KOPT-K1 (cell line): Measurements from ENCODE around the gene PCDHB15.
"Not testable (repeated sequence)": the region's sequence is repeated elsewhere in the genome, so short reads cannot be mapped to it uniquely, and the experiment has no call there.

Source experiments
- H3K27ac ChIP-seq: fragments of 200-600 bp; sonication (generic); 2 replicates; pipeline ENCODE4 v1.5.1; 2016; ENCODE audit warnings: antibody characterized with exemption, mild to moderate bottlenecking, low read depth, low read length; ENCODE audit not compliant: poor library complexity, severe bottlenecking
- H3K36me3 ChIP-seq: fragments of 200-600 bp; sonication (generic); 2 replicates; pipeline ENCODE4 v1.5.1; 2017; ENCODE audit warnings: antibody characterized with exemption, mild to moderate bottlenecking, low read length, moderate library complexity; ENCODE audit not compliant: insufficient read depth
- H3K9me3 ChIP-seq: fragments of 200-600 bp; sonication (generic); 2 replicates; pipeline ENCODE4 v1.5.1; 2017; ENCODE audit warnings: antibody characterized with exemption, low read length, mild to moderate bottlenecking; ENCODE audit not compliant: insufficient read depth, poor library complexity, severe bottlenecking

Gene PCDHB15

DNA sequence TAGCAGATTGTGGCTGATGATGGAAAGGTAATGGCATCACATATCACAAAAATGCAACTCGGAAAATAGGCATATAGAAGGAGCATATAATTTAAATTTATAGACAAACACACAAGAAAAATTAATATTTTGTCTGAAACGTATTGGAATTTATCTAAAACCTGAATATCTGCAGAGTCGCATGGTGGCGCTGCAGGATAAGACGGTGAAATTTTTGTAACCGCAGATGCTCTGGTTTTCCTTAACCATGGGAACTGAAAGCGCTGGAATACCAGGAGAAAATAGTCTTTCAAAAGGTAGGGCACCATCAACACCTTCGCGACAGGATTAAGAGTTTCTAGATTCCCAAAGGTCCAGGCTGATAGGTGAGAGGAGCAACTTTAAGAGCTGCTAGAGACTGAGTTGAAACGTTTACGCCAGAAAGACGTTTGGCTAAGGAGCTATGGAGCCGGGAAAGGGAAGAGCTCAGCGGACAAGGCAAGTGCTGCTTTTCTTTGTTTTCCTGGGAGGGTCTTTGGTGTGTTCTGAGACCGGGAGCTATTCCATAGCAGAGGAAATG, 11.0 kb upstream of the PCDHB15 start:
- H3K36me3 ChIP-seq: no peaks in the 10 kb centered on the region
- H3K9me3 ChIP-seq: peaks cover 20% of the 10 kb centered on the region
- no peak overlapping the region for H3K27ac ChIP-seq

DNA sequence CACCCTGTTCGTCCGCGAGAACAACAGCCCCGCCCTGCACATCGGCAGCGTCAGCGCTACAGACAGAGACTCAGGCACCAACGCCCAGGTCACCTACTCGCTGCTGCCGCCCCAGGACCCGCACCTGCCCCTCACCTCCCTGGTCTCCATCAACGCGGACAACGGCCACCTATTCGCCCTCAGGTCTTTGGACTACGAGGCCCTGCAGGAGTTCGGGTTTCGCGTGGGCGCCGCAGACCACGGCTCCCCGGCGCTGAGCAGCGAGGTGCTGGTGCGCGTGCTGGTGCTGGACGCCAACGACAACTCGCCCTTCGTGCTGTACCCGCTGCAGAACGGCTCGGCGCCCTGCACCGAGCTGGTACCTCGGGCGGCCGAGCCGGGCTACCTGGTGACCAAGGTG, 9.3 kb upstream of the PCDHB15 start:
- peaks cover 30% of the 10 kb centered on the region for H3K9me3 ChIP-seq
- not testable (repeated sequence) for H3K36me3 ChIP-seq, H3K27ac ChIP-seq

DNA sequence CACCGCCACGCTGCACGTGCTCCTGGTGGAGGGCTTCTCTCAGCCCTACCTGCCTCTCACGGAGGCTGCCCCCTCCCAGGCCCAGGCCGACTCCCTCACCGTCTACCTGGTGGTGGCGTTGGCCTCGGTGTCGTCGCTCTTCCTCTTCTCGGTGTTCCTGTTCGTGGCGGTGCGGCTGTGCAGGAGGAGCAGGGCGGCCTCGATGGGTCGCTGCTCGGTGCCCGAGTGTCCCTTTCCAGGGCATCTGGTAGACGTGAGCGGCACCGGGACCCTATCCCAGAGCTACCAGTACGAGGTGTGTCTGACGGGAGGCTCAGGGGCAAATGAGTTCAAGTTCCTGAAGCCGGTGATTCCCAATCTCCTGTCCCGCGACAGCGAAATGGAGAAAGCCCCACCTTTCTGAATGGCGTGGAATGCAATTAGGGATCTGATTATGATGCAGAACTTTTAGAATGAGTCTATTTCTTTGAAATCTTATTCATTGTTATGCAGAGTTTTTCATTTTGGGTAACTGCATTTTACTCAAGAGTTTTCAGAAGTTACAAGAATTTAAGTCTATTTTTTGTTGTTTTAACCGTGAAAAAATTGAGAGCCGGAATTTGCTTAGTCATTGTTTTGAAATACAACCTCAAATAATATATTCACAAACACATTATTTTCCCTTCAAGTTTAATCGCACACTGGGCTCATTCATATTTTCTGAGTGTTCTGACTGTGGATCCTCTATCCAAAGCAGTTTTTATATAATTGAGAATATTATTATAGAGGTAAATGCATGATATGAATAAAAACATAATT, 8.5 kb upstream of the PCDHB15 start:
- peaks cover 32% of the 10 kb centered on the region for H3K9me3 ChIP-seq
- H3K36me3 ChIP-seq: no peaks in the 10 kb centered on the region
- no peak overlapping the region for H3K27ac ChIP-seq

DNA sequence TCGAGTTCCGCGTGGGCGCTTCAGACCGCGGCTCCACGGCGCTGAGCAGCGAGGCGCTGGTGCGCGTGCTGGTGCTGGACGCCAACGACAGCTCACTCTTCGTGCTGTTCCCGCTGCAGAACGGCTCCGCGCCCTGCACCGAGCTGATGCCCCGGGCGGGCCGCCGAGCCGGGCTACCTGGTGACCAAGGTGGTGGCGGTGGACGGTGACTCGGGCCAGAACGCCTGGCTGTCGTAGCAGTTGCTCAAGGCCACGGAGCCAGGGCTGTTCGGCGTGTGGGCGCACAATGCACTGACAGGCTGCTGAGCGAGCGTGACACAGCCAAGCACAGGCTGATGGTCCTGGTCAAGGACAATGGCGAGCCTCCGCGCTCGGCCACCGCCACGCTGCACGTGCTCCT, 3.7 kb upstream of the PCDHB15 start:
- Histone ChIP-seq H3K9me3 (peaks cover 18% of the 10 kb centered on the region), H3K27ac (no peak overlapping the region), H3K36me3 (no peaks in the 10 kb centered on the region)

DNA sequence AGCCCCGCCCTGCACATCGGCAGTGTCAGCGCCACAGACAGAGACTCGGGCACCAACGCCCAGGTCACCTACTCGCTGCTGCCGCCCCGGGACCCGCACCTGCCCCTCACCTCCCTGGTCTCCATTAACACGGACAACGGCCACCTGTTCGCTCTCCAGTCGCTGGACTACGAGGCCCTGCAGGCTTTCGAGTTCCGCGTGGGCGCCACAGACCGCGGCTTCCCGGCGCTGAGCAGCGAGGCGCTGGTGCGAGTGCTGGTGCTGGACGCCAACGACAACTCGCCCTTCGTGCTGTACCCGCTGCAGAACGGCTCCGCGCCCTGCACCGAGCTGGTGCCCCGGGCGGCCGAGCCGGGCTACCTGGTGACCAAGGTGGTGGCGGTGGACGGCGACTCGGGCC, 1.8 kb downstream of the PCDHB15 start:
- peaks cover 11% of the 10 kb centered on the region for H3K9me3 ChIP-seq
- H3K36me3 ChIP-seq, H3K27ac ChIP-seq: not testable (repeated sequence)

DNA sequence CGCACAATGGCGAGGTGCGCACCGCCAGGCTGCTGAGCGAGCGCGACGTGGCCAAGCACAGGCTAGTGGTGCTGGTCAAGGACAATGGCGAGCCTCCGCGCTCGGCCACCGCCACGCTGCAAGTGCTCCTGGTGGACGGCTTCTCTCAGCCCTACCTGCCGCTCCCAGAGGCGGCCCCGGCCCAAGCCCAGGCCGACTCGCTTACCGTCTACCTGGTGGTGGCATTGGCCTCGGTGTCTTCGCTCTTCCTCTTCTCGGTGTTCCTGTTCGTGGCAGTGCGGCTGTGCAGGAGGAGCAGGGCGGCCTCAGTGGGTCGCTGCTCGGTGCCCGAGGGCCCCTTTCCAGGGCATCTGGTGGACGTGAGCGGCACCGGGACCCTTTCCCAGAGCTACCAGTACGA, 2.2 kb downstream of the PCDHB15 start:
- H3K9me3 ChIP-seq, H3K36me3 ChIP-seq, H3K27ac ChIP-seq: not testable (repeated sequence)

DNA sequence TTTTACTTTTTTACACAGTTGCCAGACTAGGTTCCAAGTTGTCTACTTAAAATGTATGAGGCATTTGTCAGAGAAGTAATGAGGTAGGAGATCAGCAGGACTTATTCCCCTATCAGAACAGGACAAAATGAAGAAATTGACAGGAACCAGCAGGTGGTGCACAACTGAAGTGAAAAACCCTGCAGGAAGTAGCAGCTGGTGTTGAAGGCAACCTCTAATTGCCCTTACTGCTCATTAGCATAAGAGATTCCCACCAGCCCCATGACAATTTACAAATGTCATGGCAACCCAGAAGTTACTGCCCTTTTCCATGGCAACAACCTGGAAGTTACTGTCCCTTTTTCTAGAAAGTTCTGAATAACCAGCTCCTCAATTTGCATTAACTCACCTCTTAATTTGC, 5.4 kb downstream of the PCDHB15 start:
- Histone ChIP-seq H3K36me3 (no peaks in the 10 kb centered on the region), H3K27ac (no peak overlapping the region), H3K9me3 (peaks cover 22% of the 10 kb centered on the region)

DNA sequence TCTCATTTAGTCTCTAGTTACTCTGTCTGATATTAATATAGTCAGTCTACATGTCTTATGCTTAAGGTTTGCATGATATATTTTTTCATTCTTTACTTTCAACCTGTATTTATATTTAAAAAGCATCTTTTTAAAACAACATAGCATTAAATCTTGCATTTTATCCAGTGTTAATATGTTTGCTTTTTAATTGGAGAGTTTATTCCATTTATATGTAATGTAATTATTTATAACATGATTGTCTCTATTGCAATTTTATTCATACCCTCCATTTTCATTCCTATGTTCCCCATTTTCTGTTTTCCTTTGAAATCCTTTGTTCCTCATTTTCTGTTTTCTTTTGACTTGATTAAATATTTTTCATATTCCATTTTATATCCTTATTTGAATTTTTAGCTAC, 13.3 kb downstream of the PCDHB15 start:
- no peaks in the 10 kb centered on the region for H3K36me3 ChIP-seq
- H3K9me3 ChIP-seq: peaks cover 81% of the 10 kb centered on the region
- H3K27ac ChIP-seq: no peak overlapping the region

DNA sequence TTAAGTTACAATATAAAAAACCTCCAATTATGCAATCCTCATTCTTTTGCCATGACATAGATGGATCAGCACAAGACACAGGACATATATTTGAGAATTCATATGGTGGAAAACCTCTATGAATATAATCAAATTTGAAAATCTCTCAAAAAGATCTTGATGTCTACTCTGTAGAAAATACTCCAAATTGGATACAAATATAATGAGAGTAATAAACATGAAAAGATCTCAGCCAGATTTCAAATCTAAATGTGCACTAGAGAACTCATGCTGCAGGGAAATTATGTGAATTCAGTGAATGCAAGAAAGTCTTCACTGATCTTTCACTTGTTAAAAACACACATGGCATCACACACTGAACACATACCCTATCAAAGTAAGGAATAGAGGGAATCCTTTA, 13.8 kb downstream of the PCDHB15 start:
- Histone ChIP-seq H3K27ac (no peak overlapping the region), H3K9me3 (peaks cover 86% of the 10 kb centered on the region), H3K36me3 (no peaks in the 10 kb centered on the region)

DNA sequence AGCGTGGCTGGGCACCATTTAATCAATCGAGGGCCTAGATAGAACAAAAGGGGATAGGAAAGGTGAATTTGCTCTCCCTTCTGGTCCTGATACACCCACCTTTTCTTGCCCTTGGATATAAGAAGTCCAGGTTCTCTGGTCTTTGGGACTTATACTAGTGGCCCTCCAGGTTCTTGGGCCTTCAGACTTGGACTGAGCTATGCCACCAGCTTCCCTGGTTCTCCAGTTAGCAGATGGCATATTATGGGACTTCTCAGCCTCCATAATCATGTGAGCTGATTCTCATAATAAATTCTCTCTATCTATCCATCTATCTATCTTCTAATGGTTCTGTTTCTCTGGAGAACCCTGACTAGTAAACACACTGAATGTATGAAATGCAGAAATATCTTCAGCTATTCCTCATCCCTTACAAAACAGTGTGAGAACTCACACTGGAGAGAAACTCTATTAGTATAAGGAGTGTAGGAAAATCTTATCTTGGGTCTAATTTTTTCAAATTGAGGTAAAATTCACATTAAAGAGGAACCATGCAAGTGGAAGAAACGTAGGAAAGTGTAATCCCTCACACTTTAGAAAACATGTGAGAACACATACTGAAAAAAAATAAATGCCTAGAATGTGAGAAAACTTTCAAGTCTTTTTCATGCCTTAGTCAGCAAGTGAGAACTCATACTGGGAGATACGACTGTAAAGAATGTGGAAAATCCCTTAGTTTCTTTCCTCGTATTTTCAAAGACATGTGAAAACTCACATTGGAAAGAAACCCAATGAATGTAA, 15.5 kb downstream of the PCDHB15 start:
- peaks cover 94% of the 10 kb centered on the region for H3K9me3 ChIP-seq
- H3K27ac ChIP-seq: no peak overlapping the region
- H3K36me3 ChIP-seq: no peaks in the 10 kb centered on the region

DNA sequence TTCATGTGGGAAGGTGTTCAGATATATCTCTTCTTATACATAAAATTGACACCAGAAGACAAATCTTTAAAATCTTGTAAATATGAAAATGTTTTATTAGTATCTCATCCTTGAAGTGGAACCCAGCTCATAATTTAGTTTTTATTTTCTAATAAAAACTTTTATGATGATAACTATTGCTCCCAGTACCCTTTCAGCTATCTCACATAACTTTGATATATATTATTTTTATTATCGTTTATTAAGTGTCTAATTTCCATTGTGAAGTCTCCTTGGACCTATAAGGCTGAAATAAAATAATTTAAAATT, 16.0 kb downstream of the PCDHB15 start:
- no peaks in the 10 kb centered on the region for H3K36me3 ChIP-seq
- H3K9me3 ChIP-seq: peaks cover 96% of the 10 kb centered on the region
- no peak overlapping the region for H3K27ac ChIP-seq

DNA sequence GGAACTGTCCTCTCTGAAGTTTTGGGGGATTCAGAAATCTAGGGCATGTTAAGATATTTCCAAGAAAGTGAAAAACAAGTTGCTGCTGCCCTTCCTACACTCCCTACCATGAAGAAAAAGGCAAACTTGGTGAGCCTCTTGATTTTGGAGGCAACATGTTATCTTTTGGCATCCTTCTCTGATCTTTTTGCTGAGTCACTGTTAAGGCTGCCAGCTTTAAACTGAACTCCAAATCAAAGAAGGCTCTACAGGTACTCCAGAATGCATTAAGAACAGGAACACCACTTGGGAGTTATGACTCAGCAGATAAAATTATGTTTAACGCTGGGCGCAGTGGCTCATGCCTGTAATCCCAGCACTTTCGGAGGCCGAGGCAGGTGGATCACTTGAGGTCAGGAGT, 24.0 kb downstream of the PCDHB15 start:
- Histone ChIP-seq H3K9me3 (peaks cover 64% of the 10 kb centered on the region), H3K36me3 (no peaks in the 10 kb centered on the region)

DNA sequence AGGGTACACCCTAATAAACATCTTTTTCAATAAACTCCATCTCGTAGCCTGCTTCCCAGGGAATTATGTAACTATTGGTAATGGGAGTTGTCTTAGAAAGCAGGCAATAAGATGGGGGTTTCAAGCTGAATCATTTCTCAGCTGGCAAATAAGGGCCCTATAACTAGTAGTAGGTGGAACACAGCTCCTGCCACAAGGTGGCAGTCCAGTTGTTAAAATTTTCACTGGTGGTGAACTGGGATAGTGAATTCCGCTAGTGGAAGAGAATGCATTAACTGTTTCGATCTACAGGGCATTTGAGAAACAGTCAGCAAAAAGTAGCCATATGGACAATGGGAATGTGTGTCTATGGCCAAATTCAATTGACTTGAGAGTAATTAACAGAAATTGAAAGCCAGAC, 27.7 kb downstream of the PCDHB15 start:
- Histone ChIP-seq H3K27ac (no peak overlapping the region), H3K9me3 (peaks cover 38% of the 10 kb centered on the region), H3K36me3 (no peaks in the 10 kb centered on the region)

More for the DNA sequence above, 24.0 kb downstream of the PCDHB15 start:
- no peak overlapping the region for H3K27ac ChIP-seq

DNA sequence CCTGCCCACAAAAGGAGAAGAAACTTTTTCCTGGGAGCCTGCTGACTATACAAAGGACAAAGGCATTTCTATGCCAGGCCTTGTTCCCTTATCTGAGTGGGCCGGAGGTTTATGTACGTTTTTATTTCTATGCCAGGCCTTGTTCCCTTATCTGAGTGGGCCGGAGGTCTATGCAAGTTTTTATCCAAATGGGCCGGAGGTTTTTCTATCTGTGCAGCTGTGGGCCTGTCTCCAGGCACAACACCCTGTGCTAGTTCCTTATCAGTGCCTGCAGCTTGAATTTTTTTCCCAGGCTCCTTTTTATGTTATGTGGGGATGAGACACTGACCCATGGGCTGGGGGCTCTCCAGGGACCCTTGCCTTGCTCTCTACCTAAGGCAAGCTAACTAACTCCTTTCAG, 53.2 kb downstream of the PCDHB15 start:
- H3K27ac ChIP-seq: no peak overlapping the region
- H3K9me3 ChIP-seq: peaks cover 47% of the 10 kb centered on the region
- H3K36me3 ChIP-seq: no peaks in the 10 kb centered on the region
